ENCODE measurements around the gene ZMIZ2. TPM values are rescaled to one million over a fixed set of nuclear protein-coding genes. Genes with fewer than 3 reads are reported as not detected.
A peak's percentile ranks its signal among the peaks of the same experiment; 100 is the strongest.
"Not testable (repeated sequence)": the region's sequence is repeated elsewhere in the genome, so short reads cannot be mapped to it uniquely, and the experiment has no call there.

Gene ZMIZ2
- polyA plus RNA-seq, 1 donor from 2014 or later = 15.5 TPM

GRCh38 chr7:44768628-44769371 lies 20.2 kb downstream of the ZMIZ2 start:
- H3K4me3 Mint-ChIP-seq = peak overlapping the region; percentile 20 to 89 (median 66)
- peaks cover 4% of the 10 kb centered on the region for H3K36me3 Mint-ChIP-seq
- peaks cover 26 to 40% (median 39%) of the 10 kb centered on the region in 3 donors for H3K4me1 Mint-ChIP-seq

GRCh38 chr7:44769376-44769775 lies 20.7 kb downstream of the ZMIZ2 start:
- Mint-ChIP-seq H3K36me3 (peaks cover 3% of the 10 kb centered on the region), H3K27me3 (no peaks in the 10 kb centered on the region), H3K4me3 (peak overlapping the region in 2 of 4 donors; percentile 70 to 83), H3K4me1 (peaks cover 26 to 40% (median 39%) of the 10 kb centered on the region in 3 donors), H3K9me3 (no peaks in the 10 kb centered on the region), H3K27ac (peak overlapping the region; percentile 13 to 97 (median 88))

More at GRCh38 chr7:44768628-44769371, 20.2 kb downstream of the ZMIZ2 start:
- Mint-ChIP-seq H3K9me3 (no peaks in the 10 kb centered on the region), H3K27me3 (no peaks in the 10 kb centered on the region), H3K27ac (peak overlapping the region; percentile 85 to 94 (median 88))

- Mint-ChIP-seq H3K27ac (peak overlapping the region; percentile 13 to 97 (median 88)), H3K4me3 (peak overlapping the region in 2 of 4 donors; percentile 70 to 83), H3K4me1 (peaks cover 26 to 40% (median 39%) of the 10 kb centered on the region in 3 donors), H3K27me3 (no peaks in the 10 kb centered on the region), H3K9me3 (no peaks in the 10 kb centered on the region), H3K36me3 (no peaks in the 10 kb centered on the region)
Observed at GRCh38 chr7:44769776-44770294, 21.2 kb downstream of the ZMIZ2 start.

GRCh38 chr7:44771358-44771757 lies 22.7 kb downstream of the ZMIZ2 start:
- no peaks in the 10 kb centered on the region for H3K9me3 Mint-ChIP-seq
- H3K36me3 Mint-ChIP-seq = no peaks in the 10 kb centered on the region
- peak overlapping the region in 2 of 4 donors; percentile 33 to 63 for H3K4me3 Mint-ChIP-seq

GRCh38 chr7:44772440-44772839 lies 23.8 kb downstream of the ZMIZ2 start:
- Mint-ChIP-seq H3K27ac (no peak overlapping the region), H3K4me3 (no peak overlapping the region), H3K27me3 (no peaks in the 10 kb centered on the region), H3K36me3 (no peaks in the 10 kb centered on the region), H3K4me1 (peaks cover 26 to 38% (median 37%) of the 10 kb centered on the region in 3 donors), H3K9me3 (no peaks in the 10 kb centered on the region)

More at GRCh38 chr7:44771358-44771757, 22.7 kb downstream of the ZMIZ2 start:
- peak overlapping the region in 1 of 3 donors; percentile 84 for H3K27ac Mint-ChIP-seq
- H3K4me1 Mint-ChIP-seq = peaks cover 26 to 40% (median 39%) of the 10 kb centered on the region in 3 donors
- no peaks in the 10 kb centered on the region for H3K27me3 Mint-ChIP-seq

- Mint-ChIP-seq H3K27me3 (no peaks in the 10 kb centered on the region), H3K36me3 (no peaks in the 10 kb centered on the region), H3K4me3 (no peak overlapping the region), H3K27ac (no peak overlapping the region), H3K4me1 (peaks cover 23 to 35% (median 33%) of the 10 kb centered on the region in 3 donors), H3K9me3 (no peaks in the 10 kb centered on the region)
Observed at GRCh38 chr7:44772867-44773266, 24.2 kb downstream of the ZMIZ2 start.

GRCh38 chr7:44774486-44774885 lies 25.8 kb downstream of the ZMIZ2 start:
- H3K4me1 Mint-ChIP-seq = peaks cover 13 to 20% (median 17%) of the 10 kb centered on the region in 3 donors
- not testable (repeated sequence) for H3K27ac Mint-ChIP-seq, H3K27me3 Mint-ChIP-seq, H3K4me3 Mint-ChIP-seq, H3K36me3 Mint-ChIP-seq, H3K9me3 Mint-ChIP-seq

- H3K27ac Mint-ChIP-seq = no peak overlapping the region
- H3K36me3 Mint-ChIP-seq = no peaks in the 10 kb centered on the region
- no peaks in the 10 kb centered on the region for H3K9me3 Mint-ChIP-seq
- no peak overlapping the region for H3K4me3 Mint-ChIP-seq
- H3K4me1 Mint-ChIP-seq = peaks cover 6 to 12% (median 8%) of the 10 kb centered on the region in 3 donors
- no peaks in the 10 kb centered on the region for H3K27me3 Mint-ChIP-seq
Observed at GRCh38 chr7:44775383-44776107, 26.9 kb downstream of the ZMIZ2 start.

GRCh38 chr7:44776211-44776610 lies 27.6 kb downstream of the ZMIZ2 start:
- H3K4me1 Mint-ChIP-seq = peaks cover 4 to 7% (median 5%) of the 10 kb centered on the region in 3 donors
- H3K27ac Mint-ChIP-seq = no peak overlapping the region

GRCh38 chr7:44782460-44782859 lies 33.8 kb downstream of the ZMIZ2 start:
- Mint-ChIP-seq H3K36me3 (peaks cover 4% of the 10 kb centered on the region), H3K4me1 (peaks cover 4 to 6% (median 5%) of the 10 kb centered on the region in 3 donors), H3K4me3 (no peak overlapping the region), H3K27ac (no peak overlapping the region), H3K27me3 (peaks cover 3% of the 10 kb centered on the region), H3K9me3 (peaks cover 2 to 7% (median 6%) of the 10 kb centered on the region in 3 donors)

More at GRCh38 chr7:44776211-44776610, 27.6 kb downstream of the ZMIZ2 start:
- H3K4me3 Mint-ChIP-seq = no peak overlapping the region
- H3K27me3 Mint-ChIP-seq = no peaks in the 10 kb centered on the region
- no peaks in the 10 kb centered on the region for H3K9me3 Mint-ChIP-seq
- H3K36me3 Mint-ChIP-seq = no peaks in the 10 kb centered on the region

- Mint-ChIP-seq H3K36me3 (peaks cover 4% of the 10 kb centered on the region), H3K9me3 (peaks cover 2 to 7% (median 6%) of the 10 kb centered on the region in 3 donors), H3K27ac (no peak overlapping the region), H3K4me1 (peaks cover 4 to 8% (median 8%) of the 10 kb centered on the region in 3 donors), H3K4me3 (no peak overlapping the region), H3K27me3 (peaks cover 3% of the 10 kb centered on the region)
Observed at GRCh38 chr7:44783407-44783806, 34.8 kb downstream of the ZMIZ2 start.

GRCh38 chr7:44784364-44784763 lies 35.7 kb downstream of the ZMIZ2 start:
- H3K27me3 Mint-ChIP-seq = peaks cover 3% of the 10 kb centered on the region
- peak overlapping the region in 1 of 3 donors; percentile 91 for H3K27ac Mint-ChIP-seq
- no peak overlapping the region for H3K4me3 Mint-ChIP-seq
- peaks cover 4% of the 10 kb centered on the region for H3K36me3 Mint-ChIP-seq
- H3K9me3 Mint-ChIP-seq = peaks cover 2 to 7% (median 6%) of the 10 kb centered on the region in 3 donors
- peaks cover 4 to 8% (median 8%) of the 10 kb centered on the region in 3 donors for H3K4me1 Mint-ChIP-seq

GRCh38 chr7:44785218-44785617 lies 36.6 kb downstream of the ZMIZ2 start:
- not testable (repeated sequence) for H3K9me3 Mint-ChIP-seq, H3K36me3 Mint-ChIP-seq, H3K4me1 Mint-ChIP-seq, H3K27me3 Mint-ChIP-seq
- Mint-ChIP-seq H3K27ac (peak overlapping the region in 1 of 3 donors; percentile 91), H3K4me3 (peak overlapping the region in 1 of 4 donors; percentile 17)

GRCh38 chr7:44787041-44787440 lies 38.4 kb downstream of the ZMIZ2 start:
- Mint-ChIP-seq H3K36me3 (peaks cover 4% of the 10 kb centered on the region), H3K4me1 (peaks cover 4 to 8% (median 8%) of the 10 kb centered on the region in 3 donors), H3K27ac (peak overlapping the region; percentile 72 to 92 (median 83)), H3K4me3 (peak overlapping the region in 3 of 4 donors; percentile 15 to 88 (median 83)), H3K27me3 (peaks cover 3% of the 10 kb centered on the region), H3K9me3 (peaks cover 2 to 7% (median 6%) of the 10 kb centered on the region in 3 donors)

GRCh38 chr7:44787762-44788161 lies 39.1 kb downstream of the ZMIZ2 start:
- Mint-ChIP-seq H3K27ac (peak overlapping the region in 1 of 3 donors; percentile 72), H3K9me3 (peaks cover 2 to 6% (median 4%) of the 10 kb centered on the region in 3 donors), H3K27me3 (no peaks in the 10 kb centered on the region), H3K36me3 (peaks cover 4% of the 10 kb centered on the region), H3K4me3 (no peak overlapping the region), H3K4me1 (peaks cover 4 to 8% (median 8%) of the 10 kb centered on the region in 3 donors)
